Stimulated activated naive CD4-positive, alpha-beta T cell (primary cell): ENCODE results near the gene NSFL1C.

Experiments used
- DNase-seq, 6 experiments: peaks; one replicate each; lab custom pipeline; 2025; lab: John Stamatoyannopoulos, UW

NSFL1C gene

GRCh38 chr20:1484438-1485116, 17.9 kb upstream of the NSFL1C start:
- no peak for DNase-seq

DNA sequence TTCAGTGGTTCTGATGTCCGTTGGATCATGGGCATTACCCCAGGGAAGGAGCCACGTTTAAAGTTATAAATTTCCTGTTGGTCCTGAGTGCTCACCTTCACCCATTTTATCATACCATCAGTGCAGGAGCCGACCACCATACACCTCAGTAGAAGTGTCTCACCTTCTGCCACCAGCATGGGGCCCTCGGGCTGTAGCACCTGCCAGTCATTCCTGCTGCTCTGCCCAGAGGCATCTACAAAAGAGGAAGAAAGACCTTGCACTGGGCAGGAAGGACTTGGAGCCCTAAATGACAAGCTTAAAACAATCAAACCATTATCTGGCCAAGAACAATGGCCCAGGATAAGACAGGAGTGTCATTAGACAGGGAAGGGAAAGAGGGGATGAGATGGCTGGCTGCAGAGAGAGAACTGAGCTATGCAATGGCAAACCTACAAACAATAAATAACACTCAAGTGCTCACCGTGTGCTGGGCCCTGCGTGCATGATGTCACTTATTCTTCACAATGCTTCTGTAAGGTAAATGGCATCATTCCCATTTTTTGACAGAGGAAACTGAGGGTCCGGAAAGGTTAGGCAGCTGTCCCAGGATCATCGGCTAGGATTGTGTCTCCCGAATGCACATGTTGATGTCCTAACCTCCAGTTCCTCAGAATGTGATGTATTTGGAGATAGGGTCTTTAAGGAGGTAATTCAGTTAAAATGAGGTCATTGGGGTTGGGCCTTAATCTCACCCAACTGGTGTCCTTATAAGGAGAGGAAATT, 13.4 kb upstream of the NSFL1C start:
- no peak for DNase-seq

DNA sequence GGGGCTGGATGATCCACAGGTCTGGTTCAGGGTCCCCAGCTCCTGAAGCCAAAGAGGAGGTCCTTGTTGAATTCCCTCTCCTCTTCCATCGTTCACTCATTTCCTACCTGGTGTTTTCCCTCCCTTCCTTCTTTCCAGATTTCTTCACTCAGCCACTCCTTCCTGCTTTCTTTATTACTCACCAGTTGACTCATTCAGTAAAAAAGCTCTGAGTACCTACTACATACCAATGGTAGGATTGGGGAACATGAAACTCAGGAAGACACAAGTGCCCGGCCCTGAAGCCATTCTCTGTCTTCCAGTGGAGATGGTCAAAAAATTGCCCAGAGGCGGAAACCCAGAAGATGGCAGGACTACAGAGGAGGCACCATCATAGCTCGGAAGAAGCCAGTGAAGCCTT, 11.9 kb upstream of the NSFL1C start:
- DNase-seq: no peak

DNA sequence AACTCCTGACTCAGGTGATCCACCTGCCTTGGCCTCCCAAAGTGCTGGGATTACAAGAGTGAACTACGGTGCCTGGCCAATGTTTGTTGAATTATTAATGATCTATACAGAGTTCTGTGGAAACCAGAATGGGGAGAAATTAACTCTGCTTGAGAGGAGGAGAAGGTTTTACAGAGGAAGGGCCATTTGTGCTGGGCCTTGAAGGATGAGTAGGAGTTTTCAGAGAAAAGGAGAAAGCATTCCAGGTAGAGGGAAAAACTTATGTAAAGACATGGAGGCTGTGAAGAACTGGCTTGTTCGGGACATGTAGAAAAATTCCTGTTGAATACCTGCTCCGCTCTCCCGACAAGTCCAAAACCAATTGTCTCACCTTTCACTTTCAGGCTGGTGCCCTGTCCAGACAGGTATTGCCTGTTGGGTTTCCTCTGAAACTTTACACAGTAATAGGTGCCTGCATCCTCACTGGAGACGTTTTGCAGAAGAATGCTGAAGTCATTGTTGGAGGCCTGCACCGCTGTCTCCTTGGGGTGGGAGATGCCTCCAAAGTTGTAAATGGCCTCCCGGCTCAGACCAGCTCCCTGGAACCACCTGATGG, 11.3 kb upstream of the NSFL1C start:
- no peak for DNase-seq

GRCh38 chr20:1474817-1475603, 8.4 kb upstream of the NSFL1C start:
- DNase-seq: no peak

DNA sequence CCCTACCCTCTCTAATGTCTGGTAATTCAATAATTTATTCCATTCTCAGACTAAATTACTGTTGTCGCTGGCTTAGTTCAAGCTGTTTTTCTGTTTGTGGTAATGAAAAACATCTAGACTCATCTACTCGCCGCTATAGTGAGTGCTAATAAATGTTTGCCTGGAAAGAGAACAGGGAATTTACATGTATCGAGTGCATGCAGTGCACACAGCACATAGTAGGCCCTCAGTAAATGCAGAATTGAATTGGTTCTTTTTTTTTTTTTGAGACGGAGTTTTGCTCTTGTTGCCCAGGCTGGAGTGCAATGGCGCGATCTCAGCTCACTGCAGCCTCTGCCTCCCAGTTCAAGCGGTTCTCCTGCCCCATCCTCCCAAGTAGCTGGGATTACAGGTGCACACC, 7.7 kb upstream of the NSFL1C start:
- no peak for DNase-seq

- no peak for DNase-seq
Measured at GRCh38 chr20:1473246-1474220, 6.9 kb upstream of the NSFL1C start.

GRCh38 chr20:1472556-1473245, 6.1 kb upstream of the NSFL1C start:
- DNase-seq: no peak

DNA sequence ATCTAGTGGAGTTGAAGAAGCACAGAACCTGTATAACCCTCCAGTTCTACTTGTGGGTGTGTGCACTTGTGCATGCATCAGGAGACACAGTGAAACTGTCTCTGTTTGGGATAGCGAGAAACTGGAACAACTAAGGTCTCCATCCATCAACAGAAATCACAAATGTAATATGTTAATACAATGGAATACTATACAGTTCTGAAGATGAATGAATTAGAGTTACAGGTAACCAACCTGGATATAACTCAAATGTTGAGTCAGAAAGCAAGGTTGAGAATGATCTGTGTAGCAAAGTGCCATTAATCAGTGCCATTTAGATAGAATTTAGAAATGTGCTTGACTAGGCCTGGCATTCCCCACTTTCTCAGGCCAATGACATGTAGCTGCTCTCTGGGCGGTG, 4.6 kb upstream of the NSFL1C start:
- DNase-seq: no peak

GRCh38 chr20:1469925-1470571, 3.4 kb upstream of the NSFL1C start:
- no peak for DNase-seq

- no peak for DNase-seq
Measured at GRCh38 chr20:1469306-1469905, 2.8 kb upstream of the NSFL1C start.

DNA sequence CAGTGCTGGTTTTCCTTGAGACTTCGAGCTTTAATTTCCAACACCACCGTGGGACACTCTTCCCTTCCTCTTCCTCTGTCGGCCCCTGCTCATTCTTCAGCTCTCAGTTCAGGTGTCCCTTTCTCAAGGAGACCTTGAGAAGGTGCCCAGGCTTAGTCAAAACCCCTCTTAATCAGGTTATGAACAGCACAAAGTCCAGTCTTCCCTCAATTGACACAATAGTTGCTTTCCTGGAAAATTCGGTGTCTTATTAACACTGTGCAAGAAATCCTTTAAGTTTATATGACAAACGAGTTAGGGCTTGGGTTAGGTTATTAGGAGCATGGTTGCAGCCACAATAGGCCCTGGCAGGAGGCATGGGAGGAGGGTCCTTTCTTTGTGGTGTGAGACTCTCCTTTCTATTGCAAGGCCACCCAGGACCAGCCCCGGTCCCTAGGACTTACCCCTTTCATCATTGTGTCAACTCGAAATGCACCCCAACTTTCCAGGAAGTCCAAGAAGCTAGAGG, 1.5 kb upstream of the NSFL1C start:
- peak in 1 of 6 experiments; percentile 25 for DNase-seq

DNA sequence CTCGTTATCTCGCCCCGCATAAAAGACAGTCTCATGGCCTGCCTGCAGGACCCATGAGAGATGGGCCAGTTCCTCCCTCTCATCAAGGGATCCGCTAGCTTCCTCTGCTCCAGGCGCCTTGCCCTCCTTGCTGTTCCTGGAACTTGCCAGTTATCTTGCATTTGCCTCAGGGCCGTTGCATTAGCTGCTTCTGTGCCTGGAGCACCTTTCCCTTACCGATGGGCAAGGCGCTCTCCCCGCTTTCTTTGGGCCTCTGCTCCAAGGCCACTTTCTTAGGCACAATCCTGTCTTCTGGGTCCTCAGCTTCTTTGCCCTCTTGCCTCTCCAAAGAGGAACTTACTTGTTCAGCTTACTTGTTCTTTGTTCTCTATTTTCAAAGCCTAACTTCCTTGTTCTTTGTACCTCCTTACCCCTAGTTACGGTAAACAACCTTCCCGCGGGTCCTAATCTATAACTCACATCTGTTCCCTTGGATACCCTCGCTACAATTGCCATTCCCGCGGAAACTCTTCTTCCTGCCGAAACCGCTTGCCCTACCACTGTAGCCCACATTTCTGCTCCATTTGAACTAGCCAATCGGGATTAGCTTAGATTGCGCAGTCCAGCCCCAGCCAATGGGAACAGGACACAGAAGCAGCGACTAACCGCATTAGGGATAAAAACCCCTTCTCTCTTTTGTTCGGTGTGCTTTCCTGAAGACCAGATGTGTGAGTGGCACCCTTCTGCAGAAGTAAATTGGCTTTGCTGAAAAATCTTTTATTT, 887 bp upstream of the NSFL1C start:
- DNase-seq: peak in 2 of 6 experiments; percentile 5 to 25

- no peak for DNase-seq
Measured at GRCh38 chr20:1467082-1467354, 369 bp upstream of the NSFL1C start.

DNA sequence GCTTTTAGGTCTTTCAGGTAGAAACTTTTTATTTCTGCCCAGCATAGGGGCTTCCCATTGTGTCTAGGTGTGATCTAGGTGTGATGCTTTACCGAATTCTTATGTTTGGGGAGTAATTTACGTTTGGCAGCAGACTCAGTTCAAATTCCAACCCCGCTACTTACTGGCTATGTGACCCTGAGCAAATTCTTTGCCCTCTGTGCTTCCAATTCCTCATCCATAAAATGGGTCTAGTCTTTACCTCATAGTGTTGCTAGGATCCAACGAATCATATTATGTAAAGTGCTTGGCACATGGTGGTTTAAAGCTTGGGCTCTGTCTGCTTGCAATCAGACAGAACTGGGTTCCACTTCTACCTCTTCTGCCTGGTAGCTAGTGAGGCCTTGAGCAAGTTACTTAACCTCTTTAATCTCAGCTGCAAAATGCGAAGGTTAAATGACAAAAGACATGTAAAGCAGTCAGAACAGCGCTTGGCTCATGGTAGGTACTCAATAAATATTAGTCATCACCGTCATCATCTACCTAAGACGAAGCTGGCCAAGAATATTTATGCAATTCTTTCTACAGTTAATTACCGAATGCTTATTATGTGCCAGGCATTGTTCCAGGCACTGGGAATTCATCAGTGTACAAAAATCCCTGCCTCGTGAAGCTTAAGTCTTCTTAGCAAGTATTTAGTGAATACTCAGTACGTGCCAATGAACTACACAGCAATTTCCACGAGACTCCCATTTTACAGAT, 1.0 kb downstream of the NSFL1C start:
- DNase-seq: no peak

DNA sequence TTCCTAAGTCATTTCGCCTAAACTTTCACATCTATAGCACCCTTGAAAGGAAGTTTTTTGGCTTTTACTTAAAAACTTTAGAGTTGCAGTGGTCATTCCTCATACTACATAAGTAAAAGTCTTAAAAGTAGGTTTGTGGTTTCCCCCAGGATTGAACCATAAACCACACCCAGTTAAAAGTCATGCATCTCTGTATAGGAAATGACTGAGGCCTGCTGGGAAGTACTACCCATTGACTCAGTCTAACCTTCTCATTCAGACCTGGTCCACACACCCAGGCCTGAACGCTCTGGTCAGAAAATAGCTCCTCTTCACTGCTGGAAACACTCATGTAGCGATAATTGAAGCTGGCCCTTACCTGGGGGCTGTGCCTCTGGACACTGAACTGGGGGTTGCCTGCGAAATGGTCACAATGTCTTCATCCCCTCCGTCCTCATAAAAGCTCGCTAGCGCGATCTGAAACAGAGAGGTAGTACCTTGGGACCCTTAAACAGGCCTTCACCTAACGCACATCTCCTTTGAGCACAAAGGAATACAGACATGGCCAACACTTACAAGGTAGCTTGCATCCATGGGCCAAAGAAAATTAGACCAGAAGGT, 2.6 kb downstream of the NSFL1C start:
- DNase-seq: no peak

DNA sequence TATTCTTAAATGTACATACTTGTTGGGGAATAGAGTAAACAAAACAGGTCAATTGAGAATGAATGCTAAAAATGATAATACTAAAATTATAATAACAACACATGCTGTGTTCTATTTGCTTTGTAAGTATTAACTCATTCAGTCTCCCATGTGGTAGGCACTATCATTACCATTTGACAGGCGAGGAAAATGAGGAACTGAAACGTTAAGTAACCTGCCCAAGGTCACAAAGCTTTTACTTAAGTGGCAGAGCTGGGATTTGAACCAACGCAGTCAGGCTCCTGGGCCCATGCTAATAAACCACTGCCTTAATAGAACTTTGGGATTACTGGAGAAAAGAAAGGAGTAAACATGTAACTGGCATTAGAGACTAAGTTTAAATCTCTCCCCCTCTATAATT, 3.8 kb downstream of the NSFL1C start:
- no peak for DNase-seq

GRCh38 chr20:1462001-1462400, 4.6 kb downstream of the NSFL1C start:
- no peak for DNase-seq
